ENCODE data around the gene TAF4B.

DNA sequence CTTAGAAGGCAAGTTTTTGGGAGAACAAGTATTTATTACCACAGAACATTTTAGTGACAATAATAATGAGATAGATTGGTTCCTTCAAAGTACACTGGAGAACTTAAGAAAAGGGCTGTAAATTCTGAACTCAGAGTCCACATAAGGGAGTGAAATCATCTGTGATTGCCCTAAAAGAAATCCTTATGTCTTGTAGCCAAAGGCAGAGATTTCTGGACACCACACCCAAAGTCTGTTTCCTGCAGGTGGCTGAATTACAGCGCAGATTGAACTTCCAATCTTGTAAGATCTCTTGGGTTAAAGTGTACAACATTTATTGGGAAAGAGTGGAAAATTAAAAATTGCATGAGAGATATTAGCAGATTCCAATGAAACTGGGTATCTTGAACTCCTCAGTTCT is 143.8 kb downstream of the TAF4B start:
- TF ChIP-seq GABPA (tag; conservative IDR thresholded peaks at IDR 0.05; ENCODE audit: low read depth) (no peak), BMI1 (IDR thresholded peaks at IDR 0.05; ENCODE audit: low read length) (no peak), YY1 (IDR thresholded peaks at IDR 0.05; ENCODE audit: borderline replicate concordance in 1 of 3, control insufficient read depth in 1 of 3, extremely low read depth in 1 of 3, insufficient read depth in 3 of 3, insufficient read length in 1 of 3, insufficient replicate concordance in 2 of 3, low read depth in 1 of 3, low read length in 2 of 3) (no peak), HDGF (IDR thresholded peaks at IDR 0.05) (no peak), BRCA1 (IDR thresholded peaks at IDR 0.05) (no peak), BRCA1 (CRISPR knock-in tag; IDR thresholded peaks at IDR 0.05) (no peak), SMARCB1 (IDR thresholded peaks at IDR 0.05; ENCODE audit: insufficient read length, low read depth) (no peak)
- TF ChIP-seq, protein P1, sequence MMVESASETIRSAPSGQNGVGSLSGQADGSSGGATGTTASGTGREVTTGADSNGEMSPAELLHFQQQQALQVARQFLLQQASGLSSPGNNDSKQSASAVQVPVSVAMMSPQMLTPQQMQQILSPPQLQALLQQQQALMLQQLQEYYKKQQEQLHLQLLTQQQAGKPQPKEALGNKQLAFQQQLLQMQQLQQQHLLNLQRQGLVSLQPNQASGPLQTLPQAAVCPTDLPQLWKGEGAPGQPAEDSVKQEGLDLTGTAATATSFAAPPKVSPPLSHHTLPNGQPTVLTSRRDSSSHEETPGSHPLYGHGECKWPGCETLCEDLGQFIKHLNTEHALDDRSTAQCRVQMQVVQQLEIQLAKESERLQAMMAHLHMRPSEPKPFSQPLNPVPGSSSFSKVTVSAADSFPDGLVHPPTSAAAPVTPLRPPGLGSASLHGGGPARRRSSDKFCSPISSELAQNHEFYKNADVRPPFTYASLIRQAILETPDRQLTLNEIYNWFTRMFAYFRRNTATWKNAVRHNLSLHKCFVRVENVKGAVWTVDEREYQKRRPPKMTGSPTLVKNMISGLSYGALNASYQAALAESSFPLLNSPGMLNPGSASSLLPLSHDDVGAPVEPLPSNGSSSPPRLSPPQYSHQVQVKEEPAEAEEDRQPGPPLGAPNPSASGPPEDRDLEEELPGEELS (CRISPR knock-in tag; IDR thresholded peaks at IDR 0.05; ENCODE audit: borderline replicate concordance): no peak
